Thyroid gland (tissue), 4 donors: ENCODE data around the gene TSC22D3. TPM values are rescaled to one million over a fixed set of nuclear protein-coding genes. Genes with fewer than 3 reads are reported as not detected.

Source experiments
- DNase-seq, 2 donors: peaks; one replicate each; pipeline ENCODE4 v3.0.0-alpha.2; 2019
- H3K27ac ChIP-seq, 3 donors: fragments of 200-600 bp; sonication (generic); 1 replicate in 2 of 3; 2 replicates in 1 of 3; pipeline ENCODE4 v1.5.1; 2016 to 2019; ENCODE audit warnings: mild to moderate bottlenecking in 1 of 3, moderate library complexity in 1 of 3
- H3K27me3 ChIP-seq: fragments of 200-600 bp; sonication (generic); one replicate; pipeline ENCODE4 v1.5.1; 2019
- H3K36me3 ChIP-seq, 2 donors: fragments of 200-600 bp; sonication (generic); one replicate each; pipeline ENCODE4 v1.5.1; 2016 to 2019
- H3K4me1 ChIP-seq, 2 donors: fragments of 200-600 bp; sonication (generic); one replicate each; pipeline ENCODE4 v1.5.1; 2017 to 2019
- H3K4me3 ChIP-seq, 3 donors: fragments of 200-600 bp; sonication (generic); replicated peaks in 1 of 3; 1 replicate in 2 of 3; 2 replicates in 1 of 3; pipeline ENCODE4 v1.5.1; 2016; ENCODE audit warnings: mild to moderate bottlenecking in 1 of 3
- H3K9me3 ChIP-seq: fragments of 200-600 bp; sonication (generic); one replicate; pipeline ENCODE4 v1.5.1; 2017
- POLR2A ChIP-seq, 2 donors: fragments of 450-650 bp; IDR thresholded peaks; one replicate each; pipeline ENCODE4 v1.6.1; 2017; ENCODE audit warnings: antibody characterized with exemption in 2 of 2, mild to moderate bottlenecking in 2 of 2, moderate library complexity in 1 of 2
- WGBS, 2 donors: methylation state at CpG; one replicate each; pipeline ENCODE4 v1.1.5; 2017; 5-methylcytosine and 5-hydroxymethylcytosine counted together
- intact Hi-C: fragments of 100-400 bp; cut with DNase I; formaldehyde crosslinking; loops from one replicate; pipeline ENCODE4 v1.15.1; 2023
- total RNA-seq, 4 donors: library from RNA; depleted of rRNA; stranded (reverse); fragments of >200 nt; gene quantifications; one replicate each; pipeline ENCODE4 v1.2.3, GENCODE V29; 2016
- TF ChIP-seq, protein P1 (sequence below), 6 experiments: fragments of 200-600 bp in 3 of 6; fragments of 450-650 bp in 3 of 6; sonication (generic) in 3 of 6; IDR thresholded peaks; one replicate each; pipeline ENCODE4 v1.5.1; 2016 to 2019; ENCODE audit warnings: antibody characterized with exemption in 6 of 6, mild to moderate bottlenecking in 2 of 6, inconsistent platforms in 1 of 6, moderate library complexity in 1 of 6

TSC22D3 gene
- total RNA-seq, 4 donors from 2014 or later = 268 to 504 (median 383) TPM

DNA sequence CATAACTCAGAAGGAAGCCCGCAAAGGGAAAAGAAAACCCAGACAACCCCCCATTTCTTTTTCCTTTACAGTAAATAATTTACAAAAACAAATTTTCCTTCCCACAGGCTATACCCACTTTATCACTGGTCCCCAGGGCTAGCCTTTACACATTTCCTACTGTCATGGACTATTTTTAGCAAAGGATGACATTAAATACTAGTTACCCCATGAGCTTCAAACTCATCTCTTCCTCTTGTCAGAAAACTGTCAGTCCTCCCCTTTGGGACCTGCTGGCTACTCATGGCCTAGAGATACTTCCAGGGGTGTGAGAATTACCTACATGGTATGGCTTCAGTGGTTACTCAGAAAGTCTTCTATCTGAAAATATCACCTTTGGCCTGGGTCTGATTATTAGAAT lies 11.9 kb downstream of the TSC22D3 start:
- Histone ChIP-seq H3K9me3 (no peaks in the 10 kb centered on the region), H3K27ac (no peak overlapping the region), H3K27me3 (no peaks in the 10 kb centered on the region), H3K4me1 (peaks cover 15 to 24% of the 10 kb centered on the region in 2 donors), H3K4me3 (no peak overlapping the region), H3K36me3 (no peaks in the 10 kb centered on the region)
- no peak for DNase-seq
- intact Hi-C loops = no loop called here
- TF ChIP-seq, protein P1, sequence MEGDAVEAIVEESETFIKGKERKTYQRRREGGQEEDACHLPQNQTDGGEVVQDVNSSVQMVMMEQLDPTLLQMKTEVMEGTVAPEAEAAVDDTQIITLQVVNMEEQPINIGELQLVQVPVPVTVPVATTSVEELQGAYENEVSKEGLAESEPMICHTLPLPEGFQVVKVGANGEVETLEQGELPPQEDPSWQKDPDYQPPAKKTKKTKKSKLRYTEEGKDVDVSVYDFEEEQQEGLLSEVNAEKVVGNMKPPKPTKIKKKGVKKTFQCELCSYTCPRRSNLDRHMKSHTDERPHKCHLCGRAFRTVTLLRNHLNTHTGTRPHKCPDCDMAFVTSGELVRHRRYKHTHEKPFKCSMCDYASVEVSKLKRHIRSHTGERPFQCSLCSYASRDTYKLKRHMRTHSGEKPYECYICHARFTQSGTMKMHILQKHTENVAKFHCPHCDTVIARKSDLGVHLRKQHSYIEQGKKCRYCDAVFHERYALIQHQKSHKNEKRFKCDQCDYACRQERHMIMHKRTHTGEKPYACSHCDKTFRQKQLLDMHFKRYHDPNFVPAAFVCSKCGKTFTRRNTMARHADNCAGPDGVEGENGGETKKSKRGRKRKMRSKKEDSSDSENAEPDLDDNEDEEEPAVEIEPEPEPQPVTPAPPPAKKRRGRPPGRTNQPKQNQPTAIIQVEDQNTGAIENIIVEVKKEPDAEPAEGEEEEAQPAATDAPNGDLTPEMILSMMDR (IDR thresholded peaks at IDR 0.05) = no peak
- TF ChIP-seq POLR2A (IDR thresholded peaks at IDR 0.05) = no peak
- WGBS, 2 donors = 76 to 88% methylated on average over 1 of the region's 1 CpG

DNA sequence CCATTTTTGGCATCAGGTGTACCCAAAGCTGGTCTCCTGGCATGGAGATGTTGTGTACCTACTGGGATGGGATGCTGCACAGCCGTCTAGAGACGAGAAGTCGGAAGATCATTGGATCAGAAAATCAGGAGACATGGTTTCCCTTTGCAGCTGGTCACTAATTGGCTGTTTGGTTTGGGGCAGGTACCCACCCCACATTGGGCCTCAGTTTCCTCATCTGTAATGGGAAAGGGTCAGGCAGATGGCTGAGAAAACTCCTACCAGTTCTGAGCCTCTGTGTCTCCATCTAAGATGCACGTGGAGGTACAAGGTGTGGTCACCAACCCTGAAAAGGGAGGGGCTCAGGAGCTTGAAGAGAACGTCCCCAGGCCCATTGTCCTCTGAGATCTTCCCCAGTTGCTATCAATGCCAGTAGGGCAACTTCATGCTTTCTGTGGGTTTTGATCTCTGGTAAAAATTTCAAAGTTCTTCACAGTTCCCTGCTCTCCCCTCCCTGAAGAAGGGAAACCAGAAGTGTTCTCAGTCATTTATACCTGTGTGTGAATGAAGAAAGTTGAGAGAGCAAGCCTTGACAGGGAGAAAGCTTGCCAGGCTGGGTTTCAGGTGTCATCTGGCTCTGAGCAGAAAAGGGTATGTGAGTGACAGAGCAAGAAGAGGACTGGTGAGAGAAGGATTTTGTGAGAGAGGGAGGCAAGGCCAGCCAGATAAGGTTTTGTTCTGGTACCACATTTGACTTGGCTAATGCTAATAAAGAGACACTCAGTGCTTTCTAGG lies 15.1 kb downstream of the TSC22D3 start:
- TF ChIP-seq, protein P1 (IDR thresholded peaks at IDR 0.05) = no peak
- no peak for TF ChIP-seq POLR2A (IDR thresholded peaks at IDR 0.05)
- no peak for DNase-seq
- H3K27ac ChIP-seq = no peak overlapping the region
- H3K27me3 ChIP-seq = no peaks in the 10 kb centered on the region
- intact Hi-C loops = no loop called here
- H3K4me1 ChIP-seq = peaks cover 4 to 10% of the 10 kb centered on the region in 2 donors
- 98 to 100% methylated on average over 3 to 5 of the region's 5 CpGs for WGBS, 2 donors
- no peaks in the 10 kb centered on the region for H3K9me3 ChIP-seq
- no peaks in the 10 kb centered on the region for H3K36me3 ChIP-seq
- H3K4me3 ChIP-seq = no peak overlapping the region

DNA sequence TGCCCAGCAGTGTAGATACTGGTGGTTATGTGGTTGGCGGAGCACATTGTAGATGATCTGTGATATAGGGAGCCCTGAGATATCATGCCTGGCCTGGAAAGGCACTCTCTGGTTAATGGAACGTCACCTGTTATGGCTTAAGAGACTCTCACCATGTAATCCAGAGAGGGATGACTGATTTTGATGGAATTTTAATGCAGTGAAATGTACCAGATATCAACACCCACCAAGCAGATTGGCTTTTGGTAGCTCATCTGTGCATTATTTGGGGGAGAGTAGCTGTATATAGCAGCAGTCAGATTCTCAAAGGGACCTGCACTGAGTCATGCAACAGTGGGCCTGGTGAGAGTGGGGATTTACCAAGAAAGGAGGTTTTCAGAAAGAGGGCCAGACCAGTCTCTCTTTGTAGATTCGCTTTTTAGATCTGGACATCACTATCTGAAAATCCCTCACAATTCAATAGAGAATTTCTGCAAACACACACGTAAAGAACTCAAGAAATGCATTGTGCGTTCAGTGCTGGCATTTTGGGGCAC lies 17.3 kb downstream of the TSC22D3 start:
- WGBS, 2 donors = 92% methylated on average over 5 of the region's 5 CpGs

DNA sequence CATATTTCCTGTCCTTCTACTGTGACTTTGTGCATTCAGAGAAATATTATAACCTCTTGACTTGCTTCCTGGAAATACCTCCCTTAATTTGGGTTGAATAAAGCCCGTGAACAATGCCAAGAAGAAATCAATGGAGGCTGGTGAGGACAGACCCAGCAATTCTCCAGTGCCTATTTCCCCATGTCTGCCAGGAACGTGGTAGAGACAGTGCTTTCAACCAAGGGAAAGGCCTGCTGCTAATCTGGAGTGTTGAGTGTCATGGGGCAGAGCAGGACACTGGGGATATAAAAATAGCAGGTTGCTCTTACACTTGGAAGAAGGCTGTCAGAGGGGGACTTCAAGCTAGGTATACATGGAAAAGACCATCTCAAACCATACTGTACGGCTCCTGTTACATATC lies 19.9 kb downstream of the TSC22D3 start:
- no peaks in the 10 kb centered on the region for H3K27me3 ChIP-seq
- H3K36me3 ChIP-seq = no peaks in the 10 kb centered on the region
- H3K27ac ChIP-seq = no peak overlapping the region
- WGBS, 2 donors = 77% methylated on average over 3 of the region's 3 CpGs
- no peaks in the 10 kb centered on the region for H3K9me3 ChIP-seq
- TF ChIP-seq POLR2A (IDR thresholded peaks at IDR 0.05) = no peak
- TF ChIP-seq, protein P1 (IDR thresholded peaks at IDR 0.05) = no peak
- DNase-seq = no peak
- no peak overlapping the region for H3K4me3 ChIP-seq
- H3K4me1 ChIP-seq = no peaks in the 10 kb centered on the region
- intact Hi-C loops = no loop called here

More for the DNA sequence above, 17.3 kb downstream of the TSC22D3 start:
- Histone ChIP-seq H3K27me3 (no peaks in the 10 kb centered on the region), H3K4me3 (no peak overlapping the region), H3K9me3 (no peaks in the 10 kb centered on the region), H3K27ac (no peak overlapping the region), H3K36me3 (no peaks in the 10 kb centered on the region), H3K4me1 (no peaks in the 10 kb centered on the region)
- intact Hi-C loops = no loop called here
- DNase-seq = no peak
- TF ChIP-seq POLR2A (IDR thresholded peaks at IDR 0.05) = no peak
- TF ChIP-seq, protein P1 (IDR thresholded peaks at IDR 0.05) = no peak

DNA sequence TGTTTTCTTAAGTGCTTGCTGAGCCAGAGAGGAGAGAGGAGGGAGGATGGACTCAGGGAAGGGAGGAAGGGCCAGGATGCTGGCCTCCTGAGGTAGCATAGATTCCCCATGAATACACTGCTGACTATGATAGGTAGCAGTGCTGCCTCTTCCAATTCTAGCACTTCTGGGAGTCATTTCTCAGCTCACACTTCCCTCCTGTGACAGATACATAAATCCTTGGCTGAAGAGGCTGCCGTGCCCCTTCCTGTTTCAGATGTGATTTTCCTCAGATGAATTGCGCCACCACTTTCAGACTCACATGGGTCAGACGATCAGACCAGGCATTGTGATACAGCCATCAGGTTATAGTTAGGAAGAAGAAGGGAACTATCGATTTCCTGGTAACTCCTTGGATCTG lies 22.4 kb downstream of the TSC22D3 start:
- Histone ChIP-seq H3K36me3 (no peaks in the 10 kb centered on the region), H3K4me3 (no peak overlapping the region), H3K4me1 (peaks cover 2 to 3% of the 10 kb centered on the region in 2 donors), H3K27me3 (no peaks in the 10 kb centered on the region), H3K9me3 (no peaks in the 10 kb centered on the region), H3K27ac (no peak overlapping the region)
- 67% methylated on average over 4 of the region's 4 CpGs for WGBS, 2 donors
- intact Hi-C loops = no loop called here
- DNase-seq = no peak
- TF ChIP-seq, protein P1 (IDR thresholded peaks at IDR 0.05) = no peak
- TF ChIP-seq POLR2A (IDR thresholded peaks at IDR 0.05) = no peak
